Hepatocyte (in vitro differentiated cells): ENCODE data around the gene RASA3.

ENCODE experiments used
- EZH2 ChIP-seq: fragments of 200-600 bp; sonication (generic); IDR thresholded peaks from 2 replicates; pipeline ENCODE4 v1.6.1; 2016; ENCODE audit warnings: antibody characterized with exemption, mild to moderate bottlenecking, borderline replicate concordance
- TF ChIP-seq, protein P1 (sequence below): fragments of 200-600 bp; sonication (generic); IDR thresholded peaks from 2 replicates; pipeline ENCODE4 v1.5.1; 2016; ENCODE audit warnings: antibody characterized with exemption, mild to moderate bottlenecking; ENCODE audit not compliant: poor library complexity

DNA sequence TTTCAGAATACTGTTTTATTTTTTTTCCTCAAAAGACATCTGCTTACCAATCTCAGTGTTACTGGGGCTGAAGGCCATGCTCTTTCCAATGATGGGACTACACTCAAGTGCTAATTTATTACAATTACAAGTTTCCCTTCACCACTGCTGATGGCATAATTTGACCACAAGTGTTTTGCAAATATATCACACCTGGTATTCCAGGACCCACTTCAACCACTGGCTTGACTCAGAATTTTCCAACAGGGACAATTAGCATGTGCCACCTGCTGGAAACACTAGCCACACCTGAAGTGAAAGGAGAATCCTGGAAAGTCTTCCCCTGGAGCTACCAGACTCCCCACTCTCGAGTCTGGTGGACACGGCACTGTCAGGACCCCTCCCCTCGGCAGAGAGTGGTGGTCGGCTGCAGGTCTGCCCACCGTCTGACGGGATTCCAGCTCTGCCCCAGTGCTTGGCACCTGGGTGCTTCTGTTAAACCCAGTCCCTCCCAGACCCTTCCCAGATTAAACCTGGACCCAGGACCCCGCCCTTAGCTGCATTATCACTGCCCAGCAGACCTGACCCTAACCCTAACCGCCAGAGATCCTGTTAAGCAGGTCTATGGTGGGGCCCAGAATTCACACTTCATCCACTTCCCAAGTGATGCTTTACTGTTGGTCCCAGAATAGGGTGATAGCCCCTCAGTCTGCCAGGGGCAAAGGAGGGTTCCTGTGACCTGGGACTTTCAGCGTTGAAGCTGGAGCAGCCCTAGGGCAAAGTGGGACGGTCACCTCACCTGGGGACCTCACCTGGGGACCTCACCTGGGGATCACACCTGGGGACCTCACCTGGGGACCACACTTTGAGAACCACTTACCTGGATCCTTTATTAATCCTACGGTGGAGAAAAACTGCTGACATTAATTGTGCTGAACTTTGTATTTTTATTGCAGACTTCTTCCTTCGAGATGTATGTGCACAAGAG, 17.6 kb upstream of the RASA3 start:
- TF ChIP-seq, protein P1, sequence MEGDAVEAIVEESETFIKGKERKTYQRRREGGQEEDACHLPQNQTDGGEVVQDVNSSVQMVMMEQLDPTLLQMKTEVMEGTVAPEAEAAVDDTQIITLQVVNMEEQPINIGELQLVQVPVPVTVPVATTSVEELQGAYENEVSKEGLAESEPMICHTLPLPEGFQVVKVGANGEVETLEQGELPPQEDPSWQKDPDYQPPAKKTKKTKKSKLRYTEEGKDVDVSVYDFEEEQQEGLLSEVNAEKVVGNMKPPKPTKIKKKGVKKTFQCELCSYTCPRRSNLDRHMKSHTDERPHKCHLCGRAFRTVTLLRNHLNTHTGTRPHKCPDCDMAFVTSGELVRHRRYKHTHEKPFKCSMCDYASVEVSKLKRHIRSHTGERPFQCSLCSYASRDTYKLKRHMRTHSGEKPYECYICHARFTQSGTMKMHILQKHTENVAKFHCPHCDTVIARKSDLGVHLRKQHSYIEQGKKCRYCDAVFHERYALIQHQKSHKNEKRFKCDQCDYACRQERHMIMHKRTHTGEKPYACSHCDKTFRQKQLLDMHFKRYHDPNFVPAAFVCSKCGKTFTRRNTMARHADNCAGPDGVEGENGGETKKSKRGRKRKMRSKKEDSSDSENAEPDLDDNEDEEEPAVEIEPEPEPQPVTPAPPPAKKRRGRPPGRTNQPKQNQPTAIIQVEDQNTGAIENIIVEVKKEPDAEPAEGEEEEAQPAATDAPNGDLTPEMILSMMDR, result no peak
- TF ChIP-seq EZH2, result no peak
